GM19438 (cell line): ENCODE measurements around the gene SYTL2.
"Not testable (repeated sequence)": the region's sequence is repeated elsewhere in the genome, so short reads cannot be mapped to it uniquely, and the experiment has no call there.

ENCODE experiments used
- ATAC-seq: cut with Tn5 transposase; IDR thresholded peaks from one replicate; pipeline ENCODE4 v1.9.1; 2021; ENCODE audit warnings: low read depth; ENCODE audit not compliant: unreplicated experiment

SYTL2 gene

GRCh38 chr11:85798361-85798760 is 12.6 kb downstream of the SYTL2 start:
- no peak for ATAC-seq

- ATAC-seq, result no peak
Measured at GRCh38 chr11:85795712-85796487, 15.0 kb downstream of the SYTL2 start.

- ATAC-seq, result no peak
Measured at GRCh38 chr11:85791409-85791990, 19.4 kb downstream of the SYTL2 start.

- ATAC-seq, result no peak
Measured at GRCh38 chr11:85787809-85788760, 22.9 kb downstream of the SYTL2 start.

GRCh38 chr11:85787168-85787567 is 23.8 kb downstream of the SYTL2 start:
- ATAC-seq, result no peak

GRCh38 chr11:85784480-85785265 is 26.3 kb downstream of the SYTL2 start:
- ATAC-seq, result no peak

- no peak for ATAC-seq
Measured at GRCh38 chr11:85783758-85784157, 27.2 kb downstream of the SYTL2 start.

GRCh38 chr11:85780780-85781517 is 30.0 kb downstream of the SYTL2 start:
- not testable (repeated sequence) for ATAC-seq

GRCh38 chr11:85779956-85780640 is 30.8 kb downstream of the SYTL2 start:
- no peak for ATAC-seq

GRCh38 chr11:85777603-85777972 is 33.4 kb downstream of the SYTL2 start:
- not testable (repeated sequence) for ATAC-seq

GRCh38 chr11:85776951-85777602 is 33.9 kb downstream of the SYTL2 start:
- ATAC-seq, result no peak

GRCh38 chr11:85774256-85775101 is 36.5 kb downstream of the SYTL2 start:
- ATAC-seq, result no peak

- no peak for ATAC-seq
Measured at GRCh38 chr11:85772695-85773094, 38.2 kb downstream of the SYTL2 start.

- ATAC-seq, result no peak
Measured at GRCh38 chr11:85771568-85771967, 39.4 kb downstream of the SYTL2 start.

GRCh38 chr11:85769771-85770170 is 41.2 kb downstream of the SYTL2 start:
- ATAC-seq, result no peak

- ATAC-seq, result no peak
Measured at GRCh38 chr11:85768473-85769146, 42.3 kb downstream of the SYTL2 start.

- no peak for ATAC-seq
Measured at GRCh38 chr11:85767246-85767945, 43.5 kb downstream of the SYTL2 start.
